OCI-M2 (cell line): ENCODE data around the gene PARD6G.
"Not testable (repeated sequence)": the region's sequence is repeated elsewhere in the genome, so short reads cannot be mapped to it uniquely, and the experiment has no call there.

Experiments used
- DNase-seq: peaks from one replicate; lab custom pipeline; 2025; ENCODE audit not compliant: unreplicated experiment; lab: John Stamatoyannopoulos, UW

The PARD6G gene

GRCh38 chr18:80172056-80172455, 75.3 kb downstream of the PARD6G start:
- DNase-seq, result no peak

- DNase-seq, result no peak
These were observed 76.1 kb downstream of the PARD6G start for GRCh38 chr18:80171054-80171872.

GRCh38 chr18:80170395-80171053, 76.8 kb downstream of the PARD6G start:
- DNase-seq, result no peak

- no peak for DNase-seq
These were observed 77.7 kb downstream of the PARD6G start for GRCh38 chr18:80169607-80170006.

- no peak for DNase-seq
These were observed 78.3 kb downstream of the PARD6G start for GRCh38 chr18:80168982-80169381.

- no peak for DNase-seq
These were observed 79.0 kb downstream of the PARD6G start for GRCh38 chr18:80168346-80168745.

GRCh38 chr18:80167931-80168330, 79.4 kb downstream of the PARD6G start:
- no peak for DNase-seq

GRCh38 chr18:80167331-80167730, 80.0 kb downstream of the PARD6G start:
- DNase-seq, result no peak

- DNase-seq, result no peak
These were observed 80.6 kb downstream of the PARD6G start for GRCh38 chr18:80166725-80167124.

GRCh38 chr18:80166240-80166639, 81.1 kb downstream of the PARD6G start:
- DNase-seq, result no peak

- DNase-seq, result not testable (repeated sequence)
These were observed 82.5 kb downstream of the PARD6G start for GRCh38 chr18:80164727-80165355.

GRCh38 chr18:80163183-80163582, 84.1 kb downstream of the PARD6G start:
- no peak for DNase-seq

GRCh38 chr18:80161781-80162417, 85.4 kb downstream of the PARD6G start:
- DNase-seq, result no peak

- DNase-seq, result no peak
These were observed 87.3 kb downstream of the PARD6G start for GRCh38 chr18:80159713-80160636.

GRCh38 chr18:80158365-80158764, 88.9 kb downstream of the PARD6G start:
- no peak for DNase-seq

GRCh38 chr18:80157708-80158343, 89.5 kb downstream of the PARD6G start:
- no peak for DNase-seq

- no peak for DNase-seq
These were observed 93.0 kb downstream of the PARD6G start for GRCh38 chr18:80154293-80154692.

GRCh38 chr18:80149667-80150066, 97.6 kb downstream of the PARD6G start:
- no peak for DNase-seq

GRCh38 chr18:80148326-80149199, 98.8 kb downstream of the PARD6G start:
- DNase-seq, result no peak
